Stimulated activated CD4-positive, alpha-beta T cell treated with anti-CD3 and anti-CD28 coated beads, TNF-alpha, amount 100 ng/mL, for 4 hours (primary cell): ENCODE data around the gene CRCP.
"Not testable (repeated sequence)": the region's sequence is repeated elsewhere in the genome, so short reads cannot be mapped to it uniquely, and the experiment has no call there.

Source experiments
- DNase-seq, 3 experiments: peaks; one replicate each; pipeline ENCODE4 v3.0.0-alpha.2; 2020; ENCODE audit warnings: low read depth in 3 of 3

The CRCP gene

DNA sequence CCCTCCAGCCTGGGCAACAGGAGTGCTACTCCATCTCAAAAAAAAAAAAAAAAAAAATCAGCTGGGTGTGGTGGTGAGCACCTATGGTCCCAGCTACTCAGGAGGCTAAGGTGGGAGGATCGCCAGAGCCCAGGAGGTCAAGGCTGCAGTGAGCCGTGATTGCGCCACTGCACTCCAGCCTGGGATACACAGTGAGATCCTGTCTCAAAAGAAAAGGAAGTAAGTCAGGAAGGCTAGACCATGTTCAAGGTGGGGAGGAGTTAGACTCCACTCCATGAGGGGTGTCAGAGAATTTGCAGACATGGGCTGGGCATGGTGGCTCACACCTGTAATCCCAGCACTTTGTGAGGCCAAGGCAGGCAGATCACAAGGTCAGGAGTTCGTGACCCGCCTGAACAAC lies 6.2 kb upstream of the CRCP start:
- not testable (repeated sequence) for DNase-seq

DNA sequence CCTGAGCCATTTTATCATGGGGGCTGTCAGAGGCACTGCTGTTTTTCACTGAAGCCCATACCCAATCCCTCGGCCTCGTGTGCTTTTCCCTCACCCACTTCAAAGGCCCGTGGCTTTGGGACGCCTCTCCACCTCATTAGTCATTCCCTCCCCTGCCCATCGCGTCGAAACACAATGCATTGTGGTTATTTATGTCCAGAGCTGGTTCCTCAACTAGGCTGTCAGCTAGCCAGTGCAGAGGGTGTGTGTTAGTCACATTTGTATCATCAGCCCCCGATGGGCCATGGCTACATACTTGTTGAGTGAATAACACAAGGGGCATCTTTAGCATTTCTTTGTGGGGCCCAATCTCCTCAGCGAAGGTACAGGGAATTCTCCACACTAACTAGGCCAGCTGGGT lies 3.8 kb upstream of the CRCP start:
- DNase-seq = no peak

DNA sequence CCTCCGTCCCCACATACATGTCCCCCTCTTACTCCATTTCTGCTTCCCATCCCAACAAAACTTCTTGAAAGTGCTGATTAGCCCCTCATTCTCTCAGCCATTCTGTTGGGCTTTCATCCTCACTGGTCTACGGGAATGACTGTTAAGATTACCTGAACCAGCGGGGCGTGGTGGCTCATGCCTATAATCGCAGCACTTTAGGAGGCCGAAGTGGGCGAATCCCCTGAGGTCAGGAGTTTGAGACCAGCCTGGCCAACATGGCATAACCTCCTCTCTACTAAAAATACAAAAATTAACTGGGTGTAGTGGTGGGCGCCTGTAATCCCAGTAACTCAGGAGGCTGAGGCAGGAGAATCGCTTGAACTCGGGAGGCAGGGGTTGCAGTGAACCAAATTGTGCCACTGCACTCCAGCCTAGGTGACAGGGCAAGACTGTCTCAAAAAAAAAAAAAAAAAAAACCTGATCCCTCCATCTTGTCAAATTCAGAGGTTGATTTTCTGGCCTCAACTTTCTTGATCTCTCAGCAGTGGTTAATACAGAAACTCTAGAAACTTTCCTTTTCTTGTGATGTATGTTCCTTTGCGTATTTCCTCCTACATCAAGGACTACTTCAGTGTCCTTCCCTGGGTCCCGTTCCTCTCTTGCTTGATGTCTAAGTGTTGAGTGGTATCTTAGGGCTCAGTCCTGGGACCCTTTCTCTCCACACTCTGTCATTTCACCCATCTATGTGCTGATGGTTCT lies 2.2 kb downstream of the CRCP start:
- not testable (repeated sequence) for DNase-seq

- DNase-seq = no peak
Observed at GRCh38 chr7:66118603-66119002, 4.0 kb downstream of the CRCP start.

GRCh38 chr7:66119245-66119850 lies 4.7 kb downstream of the CRCP start:
- DNase-seq = no peak

DNA sequence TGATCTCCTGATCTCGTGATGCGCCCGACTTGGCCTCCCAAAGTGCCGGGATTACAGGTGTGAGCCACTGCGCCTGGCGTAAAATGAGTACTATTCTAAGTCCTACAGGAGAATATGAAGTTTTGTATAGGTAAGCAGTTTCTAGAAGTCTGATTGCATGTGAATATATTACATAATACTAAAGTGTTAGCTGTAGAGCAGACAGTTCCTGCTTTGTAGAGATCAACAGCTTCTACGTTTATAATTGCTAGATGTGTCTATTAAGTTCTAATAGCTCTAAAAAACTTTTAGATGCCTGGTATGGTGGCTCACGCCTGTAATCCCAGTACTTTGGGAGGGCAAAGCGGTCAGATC lies 8.5 kb downstream of the CRCP start:
- no peak for DNase-seq

DNA sequence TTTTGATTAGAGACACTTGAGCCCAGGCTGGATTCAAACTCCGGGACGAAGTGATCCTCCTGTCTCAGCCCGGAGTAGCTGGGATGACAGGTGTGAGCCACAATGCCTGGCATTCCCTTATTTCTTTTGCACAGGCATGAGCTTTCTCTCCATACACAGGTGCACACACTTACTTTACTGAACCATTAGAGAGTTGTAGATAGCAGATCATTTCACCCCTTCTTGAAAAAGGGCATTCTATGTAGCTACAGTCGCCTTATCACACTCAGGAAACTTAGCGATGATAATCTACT lies 9.9 kb downstream of the CRCP start:
- not testable (repeated sequence) for DNase-seq

DNA sequence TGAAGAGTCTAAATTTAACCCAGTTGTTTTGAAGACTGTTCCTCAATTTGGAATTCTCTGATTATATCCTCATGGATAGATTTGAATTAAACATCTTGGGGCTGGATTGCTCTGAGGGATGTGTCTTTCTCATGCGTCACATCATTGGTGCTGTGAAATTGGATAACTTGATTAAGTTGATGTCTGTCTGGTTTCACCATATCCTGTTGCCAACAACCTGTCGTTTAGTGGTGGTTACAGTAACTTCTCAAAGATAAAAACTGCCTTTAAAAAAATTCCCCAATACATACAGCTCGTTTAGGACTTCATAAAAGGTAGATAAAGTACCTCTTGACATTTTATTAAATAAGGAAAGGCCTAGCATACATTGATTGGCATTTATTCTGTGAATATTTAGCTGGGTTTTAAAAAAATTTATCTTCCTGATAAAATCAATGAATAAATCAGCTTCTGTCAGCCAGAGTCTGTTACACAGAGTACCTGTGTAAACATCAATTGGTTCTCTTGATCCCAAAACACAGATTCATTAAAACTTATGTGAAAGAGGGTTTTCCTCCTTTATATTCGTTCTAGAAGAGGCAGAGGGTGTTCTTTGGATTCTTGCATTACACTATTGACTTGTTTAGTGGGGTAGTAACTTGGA lies 10.5 kb downstream of the CRCP start:
- no peak for DNase-seq

DNA sequence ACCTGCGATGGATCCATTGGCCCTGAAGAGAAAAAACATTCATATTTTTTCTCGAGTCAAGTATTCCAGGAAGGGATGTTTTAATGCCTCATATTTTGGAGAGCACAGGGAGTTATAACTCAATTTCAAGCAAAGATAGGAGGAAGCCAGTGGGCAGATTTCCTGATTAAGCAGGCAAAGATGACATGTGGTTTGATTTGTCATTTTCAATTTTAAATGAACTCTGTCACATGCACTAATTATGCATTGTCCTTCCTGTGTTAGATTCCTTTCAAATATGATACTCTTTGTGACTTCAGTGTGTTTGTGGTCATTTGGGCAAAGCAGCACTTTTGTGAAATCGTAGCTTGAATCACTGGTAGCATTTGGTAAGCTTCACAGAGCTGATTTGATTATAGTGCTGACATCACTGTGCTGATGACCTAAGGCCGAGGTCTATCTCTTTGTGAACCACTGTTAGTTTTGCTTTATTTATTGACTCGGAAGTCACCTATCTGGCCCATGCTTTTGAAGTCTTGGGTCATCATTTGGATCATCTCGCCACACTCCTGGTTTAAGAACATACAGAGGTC lies 11.2 kb downstream of the CRCP start:
- DNase-seq = not testable (repeated sequence)

- not testable (repeated sequence) for DNase-seq
Observed at GRCh38 chr7:66127172-66127571, 12.5 kb downstream of the CRCP start.

DNA sequence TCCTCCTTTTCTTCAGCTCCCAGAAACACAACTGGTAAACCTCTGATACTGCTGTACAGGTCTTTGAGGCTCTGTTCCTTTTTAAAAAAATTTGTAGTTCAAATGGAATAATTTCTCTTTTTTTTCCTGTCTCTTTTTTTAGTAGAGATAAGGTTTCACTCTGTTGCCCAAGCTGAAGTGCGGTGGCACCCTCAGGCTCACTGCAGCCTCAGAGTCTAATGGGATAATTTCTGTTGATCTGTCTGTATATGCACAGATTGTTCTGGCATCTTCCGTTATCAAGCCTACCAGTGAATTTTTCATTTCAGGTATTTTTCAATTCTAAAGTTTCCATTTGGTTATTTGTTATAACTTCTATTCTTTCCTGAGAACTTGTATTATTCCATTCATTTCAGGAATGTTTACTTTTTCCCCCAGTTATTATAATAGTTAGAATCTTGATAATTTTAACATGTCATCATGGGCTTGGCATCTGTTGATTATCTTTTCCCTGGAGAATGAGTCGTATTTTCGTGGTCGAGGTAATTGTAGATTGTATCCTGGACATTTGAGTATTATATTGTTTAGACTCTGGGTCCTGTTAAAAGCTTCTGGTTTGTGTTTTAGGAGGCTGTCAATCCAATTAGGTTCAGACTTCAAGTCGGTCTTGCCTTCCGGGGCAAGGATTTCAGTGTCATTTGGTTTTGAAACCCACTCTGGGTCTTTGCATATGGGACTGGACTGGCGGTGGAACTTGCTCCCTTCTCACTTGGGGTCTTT lies 24.5 kb downstream of the CRCP start:
- DNase-seq = no peak

GRCh38 chr7:66140924-66141323 lies 26.3 kb downstream of the CRCP start:
- DNase-seq = no peak

DNA sequence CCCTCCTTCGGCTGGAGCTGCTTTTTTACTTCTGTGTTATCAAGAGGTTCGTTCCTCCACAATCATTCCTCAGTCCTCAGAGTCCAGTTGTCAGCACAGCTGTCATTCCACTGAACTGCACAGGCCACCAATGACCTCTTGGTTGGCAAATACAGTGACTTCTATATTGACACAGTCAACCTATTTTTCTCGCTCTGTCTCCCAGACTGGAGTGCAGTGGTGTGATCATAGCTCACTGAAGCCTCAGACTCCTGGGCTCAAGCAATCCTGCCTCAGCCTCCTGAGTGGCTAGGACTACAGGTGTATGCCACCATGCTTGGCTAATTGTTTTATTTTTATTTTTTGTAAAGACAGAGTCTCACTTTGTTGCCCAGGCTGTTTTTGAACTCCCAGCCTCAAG lies 27.7 kb downstream of the CRCP start:
- no peak for DNase-seq

DNA sequence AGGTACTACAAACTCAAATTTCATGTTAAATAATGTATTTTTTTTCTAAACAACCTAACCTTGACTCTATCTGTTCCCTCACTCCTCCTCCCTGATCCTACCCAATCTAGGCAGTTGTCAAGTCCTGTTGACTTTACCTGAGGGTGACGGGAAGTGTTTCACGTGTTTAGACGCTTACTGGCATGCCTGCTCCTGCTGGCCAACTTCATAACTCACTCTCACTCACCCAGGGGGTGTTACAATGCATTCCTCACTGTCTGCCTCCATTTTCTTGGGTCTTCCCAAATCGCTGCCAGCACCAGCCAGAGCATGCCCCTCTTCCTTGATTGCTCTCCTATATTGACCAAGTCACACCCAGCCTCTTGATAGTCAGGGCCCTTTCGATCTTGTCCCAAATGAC lies 28.3 kb downstream of the CRCP start:
- DNase-seq = no peak

GRCh38 chr7:66143876-66144332 lies 29.3 kb downstream of the CRCP start:
- no peak for DNase-seq

DNA sequence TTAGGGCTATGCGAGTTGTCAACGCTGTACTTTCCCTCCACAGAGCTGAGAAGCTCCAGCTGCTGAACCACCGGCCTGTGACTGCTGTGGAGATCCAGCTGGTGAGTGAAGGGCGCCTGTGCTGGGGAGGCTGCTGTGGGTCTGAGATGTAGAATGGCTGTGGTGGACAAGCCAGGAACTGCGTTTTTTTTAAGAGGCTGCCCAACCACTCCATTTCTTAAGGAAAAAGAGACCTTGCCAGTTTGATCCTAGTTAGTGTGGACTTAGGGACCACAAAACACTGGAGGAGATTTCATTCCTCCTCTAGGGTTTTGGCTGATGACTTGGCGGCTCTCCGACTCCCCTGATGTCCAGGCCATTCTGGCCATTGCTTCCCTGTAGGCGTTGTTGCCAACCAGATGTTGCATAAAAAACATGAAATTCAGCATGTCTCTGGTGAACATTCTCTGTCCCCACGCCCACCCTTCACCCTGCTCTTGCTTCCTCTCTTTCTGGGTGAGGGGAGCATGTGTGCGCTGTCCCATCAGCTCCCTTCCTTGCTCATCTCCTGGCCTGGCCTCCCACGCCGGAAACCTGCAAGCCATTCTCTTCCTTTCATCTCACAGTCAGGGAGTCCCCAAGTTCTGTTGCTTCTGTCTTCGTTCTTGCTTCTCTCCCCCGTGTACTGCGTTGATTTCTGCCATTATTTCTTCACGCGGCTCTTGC lies 30.9 kb downstream of the CRCP start:
- no peak for DNase-seq

DNA sequence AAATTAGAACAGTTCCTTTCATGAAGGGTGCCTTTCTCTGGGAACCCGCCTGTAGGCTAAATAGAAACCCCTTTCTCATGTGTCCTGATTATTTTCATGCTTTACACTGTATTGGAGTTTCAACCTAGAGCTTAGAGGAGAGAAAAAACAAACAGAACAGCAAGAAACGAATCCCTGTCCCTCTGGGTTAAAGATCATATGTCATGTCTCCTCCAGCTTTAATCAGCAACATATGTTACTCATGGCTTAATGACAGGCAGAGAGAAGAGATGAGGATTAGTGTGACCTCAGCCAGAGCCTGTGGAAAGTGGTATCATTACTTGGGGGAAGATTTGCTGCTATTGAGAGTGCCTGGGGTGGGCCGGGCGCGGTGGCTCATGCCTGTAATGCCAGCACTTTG lies 32.1 kb downstream of the CRCP start:
- no peak for DNase-seq

DNA sequence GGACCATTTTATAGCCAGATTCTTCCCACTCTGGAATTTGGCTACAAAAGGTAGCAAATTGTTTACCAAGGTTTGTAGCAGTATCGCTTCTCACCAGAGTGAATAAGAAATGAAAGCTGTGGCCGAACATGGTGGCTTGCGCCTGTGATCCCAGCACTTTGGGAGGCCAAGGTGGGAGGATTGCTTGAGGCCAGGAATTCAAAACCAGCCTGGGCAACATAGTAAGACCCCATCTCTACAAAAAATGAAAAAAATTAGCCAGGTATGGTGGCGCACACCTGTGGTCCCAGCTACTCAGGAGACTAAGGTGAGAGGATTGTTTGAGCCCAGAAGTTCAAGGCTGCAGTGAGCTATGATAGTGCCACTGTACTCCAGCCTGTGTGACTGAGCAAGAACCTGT lies 33.0 kb downstream of the CRCP start:
- not testable (repeated sequence) for DNase-seq

- DNase-seq = no peak
Observed at GRCh38 chr7:66150471-66150870, 35.8 kb downstream of the CRCP start.

DNA sequence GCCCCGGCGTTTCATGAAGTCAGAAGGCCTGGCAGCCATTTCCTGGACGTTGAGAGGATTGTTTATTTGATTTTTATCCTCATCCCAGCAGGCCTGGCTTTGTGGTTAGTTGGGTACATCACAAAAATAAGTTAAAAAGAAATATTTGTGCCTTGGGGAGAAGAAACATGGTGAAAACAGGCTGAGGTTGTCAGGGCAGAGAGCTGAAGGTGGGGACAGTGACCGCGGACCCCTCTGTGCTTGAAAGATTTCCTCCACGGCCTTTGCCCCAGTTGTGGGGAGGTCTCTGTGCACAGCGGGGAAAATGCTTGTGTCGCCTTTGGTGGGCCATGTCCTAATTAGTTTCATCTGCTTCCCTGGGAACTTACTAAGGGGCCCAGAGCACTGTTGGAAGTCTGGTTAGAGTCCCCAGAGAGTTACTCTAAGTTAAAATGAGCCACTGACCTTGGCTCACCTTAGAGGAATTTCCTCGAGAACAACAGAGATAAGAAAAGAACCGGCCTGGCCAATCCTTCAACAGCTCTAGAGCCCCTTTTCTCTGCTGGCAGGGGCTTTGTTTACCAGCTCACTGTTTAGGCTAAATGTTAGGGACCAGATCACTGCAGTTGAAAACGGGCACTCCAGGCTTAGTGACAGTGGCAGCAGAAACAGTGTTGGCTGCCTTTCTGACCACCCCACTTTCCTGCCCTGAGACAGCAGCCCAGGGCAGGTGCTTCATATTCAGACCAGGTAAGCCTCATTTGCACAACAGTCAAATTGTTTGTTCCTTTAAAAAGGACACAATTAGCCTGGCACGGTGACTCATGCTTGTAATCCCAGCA lies 37.9 kb downstream of the CRCP start:
- DNase-seq = no peak

- DNase-seq = no peak
Observed at GRCh38 chr7:66153691-66154090, 39.0 kb downstream of the CRCP start.
